Gastroesophageal sphincter (tissue), 4 donors: Measurements from ENCODE around the gene MARCHF4. TPM values are rescaled to one million over a fixed set of nuclear protein-coding genes. Genes with fewer than 3 reads are reported as not detected.
"Not testable (repeated sequence)": the region's sequence is repeated elsewhere in the genome, so short reads cannot be mapped to it uniquely, and the experiment has no call there.

Experiments
- ATAC-seq: fragments of 150-250 bp; one replicate; pipeline ENCODE4 v1.9.1; 2016; ENCODE audit warnings: mild to moderate bottlenecking, moderate library complexity
- H3K27ac ChIP-seq, 4 donors: fragments of 200-600 bp; sonication (generic) in 3 of 4; 1 replicate in 3 of 4; 2 replicates in 1 of 4; pipeline ENCODE4 v1.5.1; 2016 to 2019
- H3K27me3 ChIP-seq: fragments of 200-600 bp; sonication (generic); one replicate; pipeline ENCODE4 v1.5.1; 2019
- H3K36me3 ChIP-seq, 2 donors: fragments of 200-600 bp; sonication (generic); one replicate each; pipeline ENCODE4 v1.5.1; 2019; ENCODE audit warnings: control low read depth in 1 of 2
- H3K4me1 ChIP-seq, 3 donors: fragments of 200-600 bp; sonication (generic); 1 replicate in 2 of 3; 2 replicates in 1 of 3; pipeline ENCODE4 v1.5.1; 2016 to 2019; ENCODE audit warnings: control low read depth in 2 of 3
- H3K4me3 ChIP-seq, 2 donors: fragments of 200-600 bp; sonication (generic); one replicate each; pipeline ENCODE4 v1.5.1; 2019; ENCODE audit warnings: mild to moderate bottlenecking in 1 of 2, moderate library complexity in 1 of 2
- H3K9me3 ChIP-seq, 3 donors: fragments of 200-600 bp; sonication (generic); one replicate each; pipeline ENCODE4 v1.5.1; 2017 to 2019; ENCODE audit warnings: control low read depth in 2 of 3
- EP300 ChIP-seq: sonication (generic); formaldehyde crosslinking; IDR thresholded peaks from one replicate; pipeline ENCODE4 v1.6.1; 2017; ENCODE audit warnings: antibody characterized with exemption, mild to moderate bottlenecking
- POLR2A ChIP-seq, 2 donors: fragments of 450-650 bp; IDR thresholded peaks; one replicate each; pipeline ENCODE4 v1.6.1; 2017; ENCODE audit warnings: antibody characterized with exemption in 2 of 2, mild to moderate bottlenecking in 2 of 2, moderate library complexity in 1 of 2
- POLR2AphosphoS5 ChIP-seq: sonication (generic); formaldehyde crosslinking; IDR thresholded peaks from one replicate; pipeline ENCODE4 v1.6.1; 2017; ENCODE audit warnings: antibody characterized with exemption
- WGBS, 2 donors: methylation state at CpG; one replicate each; pipeline ENCODE4 v1.1.5; 2018; ENCODE audit warnings: low coverage in 1 of 2; 5-methylcytosine and 5-hydroxymethylcytosine counted together
- total RNA-seq, 4 donors: library from RNA; depleted of rRNA; stranded (reverse); fragments of >200 nt; gene quantifications; one replicate each; pipeline ENCODE4 v1.1.0, GENCODE V29; 2016
- TF ChIP-seq, protein P1 (sequence below), 4 experiments: fragments of 200-600 bp in 2 of 4; fragments of 450-650 bp in 2 of 4; sonication (generic) in 1 of 4; IDR thresholded peaks; one replicate each; pipeline ENCODE4 v1.5.1; 2017 to 2019; ENCODE audit warnings: antibody characterized with exemption in 4 of 4, mild to moderate bottlenecking in 2 of 4, moderate library complexity in 2 of 4

Gene MARCHF4
- total RNA-seq, 4 donors from 2014 or later = not detected

DNA sequence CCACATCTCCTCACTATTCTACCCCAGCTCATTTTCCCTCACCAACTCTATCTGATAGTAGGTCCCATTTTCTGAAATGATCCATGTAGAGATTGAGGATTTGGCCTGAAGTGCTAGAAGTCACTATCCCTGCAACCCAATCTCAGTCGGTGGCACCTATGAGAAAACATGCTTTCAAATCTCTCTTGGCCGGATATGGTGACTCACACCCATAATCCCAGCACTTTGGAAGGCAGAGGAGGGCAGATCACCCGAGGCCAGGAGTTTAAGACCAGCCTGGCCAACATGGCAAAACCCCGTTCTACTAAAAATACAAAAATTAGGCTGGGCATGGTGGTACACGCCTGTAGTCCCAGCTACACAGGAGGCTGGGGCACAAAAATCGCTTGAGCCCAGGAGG lies 19.1 kb upstream of the MARCHF4 start:
- H3K27me3 ChIP-seq = no peaks in the 10 kb centered on the region
- ATAC-seq = no peak
- 50 to 80% methylated on average over 1 to 2 of the region's 6 CpGs for WGBS, 2 donors
- H3K9me3 ChIP-seq = no peaks in the 10 kb centered on the region
- no peak overlapping the region for H3K4me3 ChIP-seq
- no peaks in the 10 kb centered on the region for H3K4me1 ChIP-seq
- no peak overlapping the region for H3K27ac ChIP-seq
- no peak for TF ChIP-seq POLR2AphosphoS5
- no peaks in the 10 kb centered on the region for H3K36me3 ChIP-seq

DNA sequence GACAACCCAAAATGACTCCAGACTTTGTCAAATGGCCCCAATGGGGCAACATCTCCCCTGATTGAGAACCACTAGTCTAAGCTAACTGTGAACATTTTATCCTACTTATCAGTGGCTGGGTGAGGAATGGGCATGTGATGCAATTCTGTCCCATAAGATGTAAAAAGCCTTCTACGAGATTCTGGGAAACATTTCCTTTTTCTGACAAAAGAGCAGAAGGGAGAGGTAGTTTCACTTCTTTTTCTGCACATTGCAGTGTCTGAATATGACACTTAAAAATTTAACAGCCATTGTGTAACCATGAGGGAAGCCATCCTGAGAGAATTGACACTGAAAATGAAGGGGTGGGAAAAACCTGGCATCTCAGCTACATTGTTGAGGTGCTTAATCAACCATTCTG lies 17.3 kb upstream of the MARCHF4 start:
- Histone ChIP-seq H3K4me3 (no peak overlapping the region), H3K4me1 (no peaks in the 10 kb centered on the region), H3K9me3 (no peaks in the 10 kb centered on the region), H3K36me3 (no peaks in the 10 kb centered on the region), H3K27ac (no peak overlapping the region), H3K27me3 (no peaks in the 10 kb centered on the region)
- 80 to 83% methylated on average over 1 of the region's 1 CpG for WGBS, 2 donors
- no peak for ATAC-seq
- TF ChIP-seq POLR2A (IDR thresholded peaks at IDR 0.05) = no peak
- no peak for TF ChIP-seq POLR2AphosphoS5
- TF ChIP-seq, protein P1, sequence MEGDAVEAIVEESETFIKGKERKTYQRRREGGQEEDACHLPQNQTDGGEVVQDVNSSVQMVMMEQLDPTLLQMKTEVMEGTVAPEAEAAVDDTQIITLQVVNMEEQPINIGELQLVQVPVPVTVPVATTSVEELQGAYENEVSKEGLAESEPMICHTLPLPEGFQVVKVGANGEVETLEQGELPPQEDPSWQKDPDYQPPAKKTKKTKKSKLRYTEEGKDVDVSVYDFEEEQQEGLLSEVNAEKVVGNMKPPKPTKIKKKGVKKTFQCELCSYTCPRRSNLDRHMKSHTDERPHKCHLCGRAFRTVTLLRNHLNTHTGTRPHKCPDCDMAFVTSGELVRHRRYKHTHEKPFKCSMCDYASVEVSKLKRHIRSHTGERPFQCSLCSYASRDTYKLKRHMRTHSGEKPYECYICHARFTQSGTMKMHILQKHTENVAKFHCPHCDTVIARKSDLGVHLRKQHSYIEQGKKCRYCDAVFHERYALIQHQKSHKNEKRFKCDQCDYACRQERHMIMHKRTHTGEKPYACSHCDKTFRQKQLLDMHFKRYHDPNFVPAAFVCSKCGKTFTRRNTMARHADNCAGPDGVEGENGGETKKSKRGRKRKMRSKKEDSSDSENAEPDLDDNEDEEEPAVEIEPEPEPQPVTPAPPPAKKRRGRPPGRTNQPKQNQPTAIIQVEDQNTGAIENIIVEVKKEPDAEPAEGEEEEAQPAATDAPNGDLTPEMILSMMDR (IDR thresholded peaks at IDR 0.05) = no peak
- no peak for TF ChIP-seq EP300

DNA sequence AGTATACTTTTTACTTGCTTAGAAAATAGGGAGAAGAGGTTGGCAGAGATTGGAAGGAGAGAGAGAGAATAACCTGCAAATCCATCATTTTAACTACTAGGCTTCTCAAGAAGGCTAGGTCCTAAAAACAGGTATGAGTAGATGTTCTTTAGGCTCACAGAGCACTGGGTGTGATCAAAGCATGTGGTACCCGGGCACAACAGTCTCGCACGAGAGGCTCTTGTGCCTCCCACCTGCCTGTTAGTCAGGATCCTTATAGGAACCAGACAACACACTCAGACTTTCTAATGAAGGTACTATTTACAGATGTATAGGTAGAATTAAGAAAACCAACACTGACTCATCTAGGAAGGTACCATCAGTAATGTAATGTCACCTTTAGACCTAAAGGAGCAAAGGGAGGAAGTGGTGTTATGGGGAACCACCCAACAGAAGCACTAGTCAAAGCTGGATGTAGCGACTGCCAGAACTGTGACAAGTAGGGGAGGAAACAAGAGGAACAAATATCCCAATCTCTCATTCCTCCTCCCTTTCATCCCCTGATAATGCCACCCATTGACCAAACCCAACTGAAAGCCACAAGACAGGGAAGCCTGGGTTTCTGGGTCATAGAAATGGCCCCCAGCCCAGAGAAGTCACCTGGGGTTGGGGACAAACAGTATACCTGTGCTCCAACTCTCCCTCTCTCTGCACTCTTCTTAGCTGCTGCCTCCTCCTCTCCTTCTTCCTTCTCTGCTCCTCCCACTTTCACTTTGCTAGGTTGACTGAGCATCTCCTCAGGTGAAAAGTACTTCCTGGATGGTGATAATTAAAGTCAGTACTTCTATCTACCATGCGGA lies 16.0 kb upstream of the MARCHF4 start:
- Histone ChIP-seq H3K4me3 (no peak overlapping the region), H3K36me3 (no peaks in the 10 kb centered on the region), H3K27ac (no peak overlapping the region), H3K9me3 (no peaks in the 10 kb centered on the region), H3K4me1 (no peaks in the 10 kb centered on the region), H3K27me3 (no peaks in the 10 kb centered on the region)
- WGBS, 2 donors = 61 to 81% methylated on average over 3 to 5 of the region's 5 CpGs
- TF ChIP-seq EP300 = no peak
- TF ChIP-seq, protein P1 (IDR thresholded peaks at IDR 0.05) = no peak
- no peak for TF ChIP-seq POLR2AphosphoS5
- no peak for TF ChIP-seq POLR2A (IDR thresholded peaks at IDR 0.05)
- ATAC-seq = no peak

DNA sequence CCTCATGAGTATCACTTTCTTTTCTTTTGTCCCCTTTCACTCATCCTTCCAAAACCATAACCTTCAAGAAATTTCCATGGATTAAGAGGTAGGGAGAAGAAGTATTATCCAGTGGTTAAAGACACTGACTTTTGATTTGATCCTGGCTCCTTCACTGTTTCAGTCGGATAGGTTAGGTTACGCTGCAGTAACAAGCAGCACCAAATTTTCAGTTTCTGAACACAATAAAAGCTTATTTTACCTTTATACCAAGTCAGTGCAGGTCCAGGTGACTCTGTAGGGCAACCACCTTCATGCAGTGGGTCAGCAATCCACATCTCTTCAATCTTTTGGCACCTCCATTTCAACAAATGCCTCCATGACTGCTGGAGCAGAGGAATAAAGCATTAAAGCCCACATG lies 15.0 kb upstream of the MARCHF4 start:
- no peak overlapping the region for H3K27ac ChIP-seq
- H3K36me3 ChIP-seq = no peaks in the 10 kb centered on the region
- H3K27me3 ChIP-seq = no peaks in the 10 kb centered on the region
- TF ChIP-seq, protein P1 (IDR thresholded peaks at IDR 0.05) = no peak
- no peak for TF ChIP-seq EP300
- TF ChIP-seq POLR2A (IDR thresholded peaks at IDR 0.05) = no peak
- TF ChIP-seq POLR2AphosphoS5 = no peak
- no peaks in the 10 kb centered on the region for H3K9me3 ChIP-seq
- no peak overlapping the region for H3K4me3 ChIP-seq
- no peak for ATAC-seq
- no peaks in the 10 kb centered on the region for H3K4me1 ChIP-seq
- WGBS, 2 donors = 92 to 94% methylated on average over 2 of the region's 2 CpGs

DNA sequence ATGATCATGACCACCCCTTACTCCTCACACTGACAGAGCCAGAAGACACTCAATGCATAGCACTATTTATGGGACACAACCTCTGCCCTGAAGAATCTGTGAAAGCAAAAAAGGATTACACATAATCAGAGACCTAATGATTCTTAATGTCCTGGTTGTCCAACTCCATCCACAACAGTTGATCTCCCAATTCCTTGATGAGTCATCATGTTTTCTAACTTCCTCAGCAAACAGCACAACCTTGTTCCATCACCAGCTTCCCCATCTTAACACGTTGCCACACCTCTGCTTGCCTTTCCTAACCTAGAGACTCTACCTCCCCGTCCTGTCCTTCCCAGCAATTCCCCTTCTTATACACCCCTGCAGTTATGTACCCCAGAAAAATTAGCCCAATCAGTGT lies 13.2 kb upstream of the MARCHF4 start:
- Histone ChIP-seq H3K27ac (no peak overlapping the region), H3K36me3 (no peaks in the 10 kb centered on the region), H3K27me3 (no peaks in the 10 kb centered on the region), H3K4me1 (no peaks in the 10 kb centered on the region), H3K9me3 (no peaks in the 10 kb centered on the region), H3K4me3 (no peak overlapping the region)
- TF ChIP-seq, protein P1 (IDR thresholded peaks at IDR 0.05) = no peak
- TF ChIP-seq POLR2AphosphoS5 = no peak
- no peak for TF ChIP-seq EP300
- TF ChIP-seq POLR2A (IDR thresholded peaks at IDR 0.05) = no peak
- 53 to 77% methylated on average over 2 of the region's 2 CpGs for WGBS, 2 donors
- no peak for ATAC-seq

DNA sequence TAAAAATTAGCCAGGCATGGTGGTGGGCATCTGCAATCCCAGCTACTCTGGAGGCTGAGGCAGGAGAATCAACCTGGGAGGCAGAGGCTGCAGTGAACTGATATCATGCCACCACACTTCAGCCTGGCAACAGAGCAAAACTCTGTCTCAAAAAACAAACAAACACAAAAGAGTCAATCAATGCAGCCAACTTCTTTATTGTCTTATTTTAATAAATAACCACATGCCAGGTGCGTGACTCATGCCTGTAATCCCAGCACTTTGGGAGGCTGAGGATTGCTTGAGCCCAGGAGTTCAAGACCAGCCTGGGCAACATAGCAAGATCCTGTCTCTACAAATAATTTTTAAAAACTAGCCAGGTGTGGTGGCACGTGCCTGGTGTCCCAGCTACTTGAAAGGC lies 12.1 kb upstream of the MARCHF4 start:
- WGBS, 2 donors = 79% methylated on average over 2 of the region's 2 CpGs; no CpG with 5 or more reads in 1 of the 2 donors
- H3K4me1 ChIP-seq, ATAC-seq, H3K27ac ChIP-seq, H3K9me3 ChIP-seq, H3K27me3 ChIP-seq, H3K36me3 ChIP-seq, H3K4me3 ChIP-seq: not testable (repeated sequence)
